ENCODE measurements around the gene HNRNPK. TPM values are rescaled to one million over a fixed set of nuclear protein-coding genes. Genes with fewer than 3 reads are reported as not detected.

HNRNPK gene
- total and polyA plus RNA-seq, 2 of the 13 experiments (the other 11 are each of a cell fraction or from before 2014, with no cell fraction given): 321 to 712 TPM

DNA sequence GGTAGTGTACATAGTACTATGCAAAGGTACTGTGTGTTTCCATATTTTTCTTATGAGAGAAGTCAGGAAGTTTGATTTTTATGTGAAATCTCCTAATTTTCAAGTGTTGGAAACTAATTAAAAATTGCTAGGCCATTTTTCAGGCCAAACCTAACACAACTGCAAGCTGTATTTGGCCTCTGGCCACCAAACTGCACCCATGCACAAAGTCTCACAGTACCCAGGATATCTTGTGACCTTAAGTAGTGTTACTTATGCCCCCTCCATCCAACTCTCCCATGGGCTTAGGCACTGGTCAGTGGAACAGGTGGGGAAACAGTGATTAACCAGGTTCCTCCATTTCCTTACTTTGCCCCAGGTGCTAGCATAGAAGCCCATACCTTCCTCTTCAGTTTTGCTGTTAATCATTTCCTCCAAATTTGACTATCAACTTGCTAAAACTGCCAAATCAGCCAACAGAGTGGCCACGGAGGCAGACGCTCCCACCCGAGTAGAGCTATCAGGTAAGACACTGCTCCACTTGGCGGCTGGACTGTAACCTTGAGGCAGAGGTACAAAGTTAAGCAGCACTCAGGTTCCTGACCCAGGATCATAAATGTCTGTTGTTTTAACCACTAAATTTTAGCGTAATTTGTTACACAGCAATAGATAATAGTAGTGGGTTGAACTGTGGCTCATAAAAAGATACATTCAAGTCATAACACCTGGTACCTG, 39.3 kb downstream of the HNRNPK start:
- no peaks in the 10 kb centered on the region for H3K9me3 ChIP-seq (ENCODE audit: low read length)
- TF ChIP-seq, protein P1, sequence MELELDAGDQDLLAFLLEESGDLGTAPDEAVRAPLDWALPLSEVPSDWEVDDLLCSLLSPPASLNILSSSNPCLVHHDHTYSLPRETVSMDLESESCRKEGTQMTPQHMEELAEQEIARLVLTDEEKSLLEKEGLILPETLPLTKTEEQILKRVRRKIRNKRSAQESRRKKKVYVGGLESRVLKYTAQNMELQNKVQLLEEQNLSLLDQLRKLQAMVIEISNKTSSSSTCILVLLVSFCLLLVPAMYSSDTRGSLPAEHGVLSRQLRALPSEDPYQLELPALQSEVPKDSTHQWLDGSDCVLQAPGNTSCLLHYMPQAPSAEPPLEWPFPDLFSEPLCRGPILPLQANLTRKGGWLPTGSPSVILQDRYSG (CRISPR knock-in tag; IDR thresholded peaks at IDR 0.05): no peak
- no peak for TF ChIP-seq ZNF335 (CRISPR knock-in tag; IDR thresholded peaks at IDR 0.05)
- TF ChIP-seq PCBP1 (IDR thresholded peaks at IDR 0.05; ENCODE audit: borderline replicate concordance, low read depth, low read length): no peak
- no peak for TF ChIP-seq JUND (CRISPR knock-in tag; IDR thresholded peaks at IDR 0.05)
- TF ChIP-seq NRL (CRISPR knock-in tag; IDR thresholded peaks at IDR 0.05; ENCODE audit: borderline replicate concordance): no peak
- no peak for TF ChIP-seq ZNF251 (CRISPR knock-in tag; IDR thresholded peaks at IDR 0.05)
- no TSS peak for BruUV-seq (replicated peaks)
- POLR2A ChIA-PET: interaction anchor here (1.3 kb wide), 1 partner anchor 16 kb away, joined by 3 read pairs; a partner anchor contains a TSS
- peaks cover 18 to 64% of the 10 kb centered on the region in 2 experiments for H3K36me3 ChIP-seq (replicated peaks in 1 of 2; ENCODE audit: control insufficient read depth in 1 of 2, insufficient read depth in 2 of 2, low read length in 2 of 2)
- FAIRE-seq: no peak
- no peak overlapping the region for H2AFZ ChIP-seq (ENCODE audit: low read length)
- WGBS (ENCODE audit: low lambda C conversion rate): 99% methylated on average over 5 of the region's 5 CpGs
- no peak for DNase-seq (ENCODE audit: low spot score)
- ATAC-seq: no peak
- no peak overlapping the region for H3K27ac ChIP-seq (ENCODE audit: extremely low read length, insufficient read depth, low read length)
- CTCF ChIA-PET (ENCODE audit: low intra/inter-chr PET ratio, low total read pairs): no interaction called here
- no peak overlapping the region for H3K4me2 ChIP-seq (ENCODE audit: low read depth, low read length)
- no peaks in the 10 kb centered on the region for H3K79me2 ChIP-seq (ENCODE audit: insufficient read depth, low read length)
- no peaks in the 10 kb centered on the region for H4K20me1 ChIP-seq (ENCODE audit: insufficient read depth, low read length)
- no peaks in the 10 kb centered on the region for H3K27me3 ChIP-seq (ENCODE audit: control insufficient read depth in 1 of 2, insufficient read depth in 2 of 2, low read length in 2 of 2)
- H3K9ac ChIP-seq (ENCODE audit: insufficient read depth, low read depth, low read length): no peak overlapping the region
- intact Hi-C loops (cut with micrococcal nuclease; ENCODE audit: unreplicated experiment) (no loop called here), in situ Hi-C loops (cut with HindIII; ENCODE audit: extremely low pct_ligation_motif_present, low pct_unique_long_range_greater_than_20kb) (no loop called here)
- H3K4me1 ChIP-seq (ENCODE audit: insufficient read depth, low read length): no peaks in the 10 kb centered on the region
- H3K4me3 ChIP-seq (replicated peaks in 1 of 3; ENCODE audit: insufficient read depth in 1 of 3, low read depth in 2 of 3, low read length in 3 of 3): no peak overlapping the region

Data from HepG2 (cell line).